ENCODE results near the gene NTPCR.

The NTPCR gene

DNA sequence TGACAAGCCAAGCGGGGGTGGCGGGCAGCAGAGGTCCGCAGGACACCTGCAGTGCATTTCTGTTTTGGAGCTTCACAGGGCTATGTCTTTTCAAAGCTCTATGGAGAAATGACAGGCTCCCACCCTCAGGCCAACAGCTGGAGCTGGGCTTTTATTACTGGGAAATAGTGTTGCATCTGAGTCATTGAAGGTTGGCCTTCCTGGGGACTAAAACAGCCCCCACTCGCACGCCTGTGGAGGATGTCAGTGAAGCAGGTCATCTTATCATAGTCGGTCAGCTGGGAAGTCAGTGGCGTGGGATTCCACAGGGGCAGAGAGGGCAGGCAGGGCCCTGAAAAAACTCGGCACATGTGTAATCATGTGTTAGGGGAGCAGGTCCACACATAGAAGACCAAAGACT lies 55.3 kb downstream of the NTPCR start:
- no peak for DNase-seq (ENCODE audit: low read depth in 1 of 2, low spot score in 1 of 2)

DNA sequence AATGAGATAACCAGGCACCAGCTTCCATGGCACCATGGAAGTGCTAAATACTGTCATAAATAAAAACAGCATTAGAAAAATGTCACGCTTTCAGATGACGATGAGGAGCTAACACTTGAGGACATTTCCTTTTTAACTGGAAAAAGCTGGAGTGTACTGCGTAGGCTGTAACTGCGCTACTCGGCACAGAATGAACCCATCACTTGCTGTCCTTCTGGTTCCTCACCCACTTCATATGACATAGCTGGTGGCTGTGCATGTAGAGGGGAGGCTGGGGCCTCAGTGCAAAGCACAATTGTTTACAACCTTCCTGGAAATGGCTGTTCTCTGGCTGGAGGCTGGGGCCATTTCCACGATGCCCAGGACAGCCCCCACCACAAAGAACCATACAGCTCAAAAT lies 55.7 kb downstream of the NTPCR start:
- no peak for DNase-seq (ENCODE audit: low read depth in 1 of 2, low spot score in 1 of 2)

DNA sequence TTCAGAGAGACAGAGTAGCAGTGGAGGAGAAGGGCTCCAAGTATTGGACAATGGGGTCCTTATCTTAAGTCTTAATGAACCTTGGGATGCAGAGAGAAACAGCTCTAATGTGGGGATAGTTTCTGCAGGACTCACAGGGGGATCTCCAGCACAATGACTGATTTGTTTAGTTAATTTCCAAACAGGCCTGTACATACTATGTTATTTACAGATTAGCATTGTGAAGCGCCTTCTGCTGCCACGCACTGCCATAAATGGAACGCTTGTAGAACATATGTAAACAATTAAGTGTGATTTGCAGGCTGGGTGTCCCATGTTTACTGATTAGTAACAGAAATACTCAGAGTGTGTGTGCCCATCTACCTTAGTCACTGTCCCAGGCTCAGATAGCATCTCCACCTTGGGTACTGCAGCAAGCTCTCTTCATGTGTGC lies 56.1 kb downstream of the NTPCR start:
- DNase-seq (ENCODE audit: low read depth in 1 of 2, low spot score in 1 of 2), result no peak

DNA sequence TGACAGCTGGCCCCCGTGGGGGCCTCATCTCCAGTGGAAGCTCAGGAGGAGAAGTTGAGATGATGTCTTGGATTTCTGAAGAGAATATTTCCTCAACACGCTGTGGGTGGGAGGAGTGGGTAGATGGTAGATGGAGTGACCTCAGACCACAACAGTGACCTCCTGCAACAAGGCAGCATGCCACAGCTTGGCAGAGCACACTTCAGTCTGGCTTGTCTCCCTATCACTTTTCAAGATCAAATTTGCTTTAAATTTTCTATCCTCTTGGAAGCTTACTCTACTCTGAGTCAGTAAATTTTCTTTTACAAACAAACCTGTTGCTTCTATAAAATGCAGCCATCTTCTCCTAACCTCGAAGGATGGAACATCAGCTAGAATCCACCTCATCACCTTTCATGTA lies 59.7 kb downstream of the NTPCR start:
- DNase-seq (ENCODE audit: low read depth in 1 of 2, low spot score in 1 of 2), result no peak

DNA sequence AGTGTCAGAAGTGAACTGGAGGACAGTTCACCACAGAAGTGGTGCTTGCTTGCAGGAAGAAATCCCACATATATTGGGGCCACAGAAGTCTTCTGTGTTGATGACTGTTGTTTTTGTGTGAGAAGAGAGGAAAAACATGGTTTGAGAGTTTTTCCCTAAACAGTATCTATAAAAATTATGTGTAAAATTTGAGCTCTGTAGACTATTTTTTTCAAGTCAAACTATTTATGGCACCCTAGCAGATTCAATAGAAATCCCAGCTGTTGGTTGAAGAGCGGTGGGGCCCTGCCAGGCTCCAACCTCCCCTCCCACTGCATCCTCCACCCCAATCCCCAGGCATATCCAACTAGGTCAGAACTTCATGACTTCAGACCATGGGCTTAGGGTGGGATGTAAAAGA lies 61.6 kb downstream of the NTPCR start:
- DNase-seq (ENCODE audit: low read depth in 1 of 2, low spot score in 1 of 2), result no peak

DNA sequence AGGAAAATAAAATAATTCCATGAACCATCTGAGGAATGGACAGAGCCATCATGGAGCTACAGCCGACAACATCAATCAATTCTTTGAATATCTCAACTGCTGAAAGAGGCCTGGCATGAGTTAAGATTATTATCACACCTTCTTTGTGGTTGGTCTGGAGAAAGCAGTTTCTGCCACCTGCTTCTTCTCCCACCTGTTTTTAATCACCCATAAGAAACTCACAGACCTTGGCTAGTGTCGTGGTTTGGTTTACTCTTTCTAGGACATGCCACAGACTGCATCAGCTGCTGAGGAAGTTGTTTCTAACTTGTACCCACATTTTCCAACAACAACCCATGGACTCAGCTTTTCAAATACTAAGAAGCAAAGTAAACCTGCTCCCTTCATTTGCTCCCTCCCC lies 65.6 kb downstream of the NTPCR start:
- DNase-seq (ENCODE audit: low read depth in 1 of 2, low spot score in 1 of 2), result no peak

DNA sequence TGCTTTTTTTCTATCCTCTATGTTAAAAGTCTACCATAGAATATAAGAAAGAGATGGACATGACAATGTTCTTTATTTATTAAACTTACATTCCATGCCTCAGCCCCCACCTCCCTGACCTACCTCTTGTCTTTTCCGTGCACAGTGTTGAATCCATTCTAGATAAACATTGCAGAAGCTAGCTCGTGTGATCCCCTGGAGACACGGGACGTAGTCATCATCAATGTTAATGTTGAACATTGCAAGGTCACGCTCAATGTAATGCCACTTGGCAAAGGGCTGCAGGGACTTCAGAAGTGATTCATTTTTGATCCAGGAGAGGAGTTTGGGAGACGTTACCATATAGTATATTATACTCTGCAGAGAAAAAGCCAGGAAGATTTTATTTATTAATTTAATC lies 66.4 kb downstream of the NTPCR start:
- no peak for DNase-seq (ENCODE audit: low read depth in 1 of 2, low spot score in 1 of 2)

DNA sequence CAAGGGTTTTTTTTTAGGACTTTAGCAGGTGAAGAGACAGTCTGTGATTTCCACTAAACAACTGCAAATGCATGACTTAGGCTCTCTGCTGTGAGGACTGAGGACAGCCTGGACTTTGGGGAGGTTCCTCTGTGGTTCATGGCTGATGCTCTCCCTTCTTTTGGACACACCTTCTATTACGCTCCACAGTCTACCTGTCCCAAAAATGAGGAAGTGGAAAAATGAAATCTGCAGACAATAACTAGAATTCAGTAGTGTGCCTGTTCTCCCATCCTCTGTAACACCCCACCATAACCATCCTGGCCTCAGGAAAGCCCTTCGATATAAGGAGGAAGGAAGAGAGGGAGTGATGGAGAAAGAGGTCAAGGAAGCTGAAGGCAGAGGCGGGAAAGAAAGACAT lies 68.7 kb downstream of the NTPCR start:
- no peak for DNase-seq (ENCODE audit: low read depth in 1 of 2, low spot score in 1 of 2)

DNA sequence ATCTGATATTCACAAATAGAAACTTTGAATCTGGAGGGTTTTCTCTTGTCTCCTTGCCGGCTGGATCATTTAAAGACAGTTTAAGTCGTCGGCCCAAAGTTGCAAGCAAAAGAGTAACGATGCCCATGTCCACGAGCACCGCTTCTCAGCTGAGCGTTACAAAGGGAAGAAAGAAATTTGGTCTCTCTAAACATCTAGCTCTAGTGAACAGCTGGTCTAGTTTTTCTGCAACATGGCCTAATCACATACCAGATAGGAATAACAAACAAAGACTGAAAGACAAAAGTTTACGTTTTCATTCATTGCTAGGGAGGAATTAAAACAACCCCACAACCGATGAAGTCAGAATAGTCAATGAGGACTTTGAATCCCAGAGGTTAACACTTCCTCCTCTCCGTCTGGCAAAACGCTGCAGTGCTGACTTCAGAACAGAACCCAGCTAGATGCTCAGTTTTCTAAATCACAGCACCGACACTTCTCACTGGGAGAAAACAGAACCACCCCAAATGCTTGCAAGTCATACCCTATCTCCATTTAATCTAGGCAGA lies 69.4 kb downstream of the NTPCR start:
- no peak for DNase-seq (ENCODE audit: low read depth in 1 of 2, low spot score in 1 of 2)

DNA sequence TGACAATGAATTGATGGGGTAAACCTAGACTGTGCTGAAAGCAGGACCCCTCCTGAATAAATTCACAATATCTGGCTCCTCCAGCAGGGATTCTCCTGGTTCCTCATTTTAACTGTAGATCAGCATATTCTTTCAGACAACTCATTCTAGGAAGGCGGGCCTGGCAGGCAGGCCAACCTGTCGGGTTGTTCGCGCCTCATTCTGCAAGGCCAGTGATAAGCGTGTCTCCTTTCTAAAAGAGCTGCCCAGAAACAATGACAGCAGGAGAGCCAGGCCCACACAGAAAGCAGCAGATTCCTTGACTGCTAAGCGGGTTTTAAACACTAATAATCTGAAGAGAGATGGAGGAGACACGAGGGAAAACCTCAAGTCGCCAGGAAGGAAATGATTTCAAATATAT lies 70.0 kb downstream of the NTPCR start:
- DNase-seq (ENCODE audit: low read depth in 1 of 2, low spot score in 1 of 2), result no peak

DNA sequence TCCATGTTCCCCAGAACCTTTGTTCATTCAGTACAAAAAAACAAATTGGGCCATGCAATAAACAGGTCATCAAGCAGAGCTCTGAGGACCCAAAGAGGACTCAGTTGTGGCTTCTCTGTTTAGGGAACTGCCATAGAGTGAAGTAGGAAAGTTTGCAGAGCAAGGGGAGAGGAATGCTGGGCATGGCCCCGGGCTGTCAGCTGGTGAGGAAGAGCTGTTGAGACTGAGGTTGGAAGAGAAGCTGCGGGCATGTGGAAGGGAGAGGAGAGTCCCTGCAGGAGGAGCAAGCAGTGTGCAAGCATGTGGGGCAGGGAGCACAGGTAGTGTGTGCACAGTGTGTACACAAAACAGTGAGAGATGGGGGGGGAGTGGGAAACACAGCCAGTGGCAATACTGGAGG lies 71.8 kb downstream of the NTPCR start:
- DNase-seq (ENCODE audit: low read depth in 1 of 2, low spot score in 1 of 2), result no peak

DNA sequence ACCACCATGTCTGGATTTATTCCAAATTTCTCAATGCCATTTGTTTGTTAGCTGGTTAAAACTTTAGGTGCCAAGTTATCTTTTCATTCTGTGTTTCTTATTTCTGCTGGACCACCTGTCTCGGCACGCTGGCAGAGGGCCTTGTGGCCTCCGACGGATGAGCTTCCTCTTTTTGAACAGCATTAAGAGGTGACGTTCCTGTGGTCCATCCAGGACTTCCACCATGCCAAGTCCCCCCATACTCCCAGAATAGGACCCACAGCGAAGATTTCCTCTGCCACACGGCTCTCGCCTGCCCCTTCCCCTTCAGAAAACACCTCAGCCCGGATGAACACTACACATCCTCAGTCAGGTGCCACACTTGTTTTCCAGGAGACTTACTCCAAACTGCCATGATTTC lies 73.8 kb downstream of the NTPCR start:
- DNase-seq (ENCODE audit: low read depth in 1 of 2, low spot score in 1 of 2), result no peak

DNA sequence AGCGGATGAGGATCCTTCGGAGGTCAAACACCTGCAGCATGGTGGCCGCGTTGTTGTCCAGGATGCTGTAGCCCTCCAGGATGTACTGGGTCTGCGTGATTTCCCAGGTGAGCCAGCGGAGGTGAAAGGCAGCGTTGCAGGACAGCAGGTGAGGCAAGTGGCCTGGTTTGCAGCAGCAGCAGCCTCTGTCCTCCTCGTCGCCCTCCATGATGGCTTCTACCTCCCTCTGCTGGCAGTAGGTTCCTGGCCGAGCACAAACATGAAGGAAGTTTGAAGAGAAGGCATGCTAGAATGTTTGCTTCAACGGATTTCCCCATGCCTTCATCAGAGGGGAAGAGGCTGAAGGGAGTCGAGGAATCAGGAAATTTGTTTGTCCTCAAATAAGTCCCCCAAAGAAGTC lies 74.7 kb downstream of the NTPCR start:
- DNase-seq (ENCODE audit: low read depth in 1 of 2, low spot score in 1 of 2), result no peak

DNA sequence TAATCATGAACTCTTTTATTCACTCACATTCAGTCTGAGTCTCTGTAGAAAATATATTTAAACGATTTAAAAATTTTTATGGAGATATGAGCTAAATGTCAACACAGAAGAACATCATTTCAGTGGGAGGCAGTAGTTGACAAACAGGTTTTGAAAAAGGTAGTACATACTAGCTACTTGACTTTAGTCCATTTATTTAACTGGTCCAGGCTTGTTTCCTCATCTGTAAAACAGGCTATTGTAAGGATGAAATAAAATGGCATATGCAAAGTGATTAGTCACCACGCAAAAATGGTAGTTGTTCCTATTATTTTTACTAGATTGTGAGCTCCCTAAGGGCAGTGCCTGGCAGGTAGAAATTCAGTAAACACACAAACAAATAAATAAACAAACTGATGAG lies 75.2 kb downstream of the NTPCR start:
- DNase-seq (ENCODE audit: low read depth in 1 of 2, low spot score in 1 of 2), result no peak

DNA sequence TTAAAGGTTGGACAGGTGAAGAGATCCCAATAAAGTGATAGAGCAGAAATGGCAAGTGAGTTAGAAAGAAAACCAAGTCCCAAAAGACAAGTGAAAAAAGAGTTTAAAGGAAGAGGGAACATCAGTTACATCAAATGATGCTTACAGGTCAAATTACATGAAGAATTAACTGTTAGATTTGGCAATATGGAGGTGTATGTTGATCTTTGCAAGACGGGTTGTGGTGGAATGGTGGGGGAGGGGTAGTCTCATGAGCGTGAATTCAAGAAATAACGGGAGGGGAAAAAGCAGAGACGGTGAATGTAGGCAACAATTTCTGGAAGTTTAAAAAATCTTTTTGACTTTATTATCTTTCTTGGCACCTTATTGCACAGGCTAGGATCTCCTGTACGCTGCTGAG lies 76.6 kb downstream of the NTPCR start:
- DNase-seq (ENCODE audit: low read depth in 1 of 2, low spot score in 1 of 2), result no peak

DNA sequence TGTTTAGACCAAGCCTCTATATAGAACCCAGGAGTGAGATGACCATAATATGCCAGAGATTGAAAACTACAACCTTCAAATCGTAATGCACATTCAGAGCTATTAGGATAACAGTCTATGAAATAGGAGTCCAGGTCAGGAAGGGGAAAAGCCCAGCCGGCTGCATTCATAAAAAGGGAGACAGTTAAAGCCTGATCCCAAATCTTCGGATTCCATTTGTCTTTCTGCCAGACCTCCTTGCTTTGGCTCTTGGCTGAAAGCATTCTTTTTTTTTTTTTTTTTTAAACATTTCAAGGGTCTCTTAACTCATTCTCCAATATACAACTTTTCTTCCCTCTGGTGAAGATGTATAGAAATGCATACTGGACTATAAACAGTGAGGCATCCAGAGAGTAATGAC lies 81.1 kb downstream of the NTPCR start:
- no peak for DNase-seq (ENCODE audit: low read depth in 1 of 2, low spot score in 1 of 2)

DNA sequence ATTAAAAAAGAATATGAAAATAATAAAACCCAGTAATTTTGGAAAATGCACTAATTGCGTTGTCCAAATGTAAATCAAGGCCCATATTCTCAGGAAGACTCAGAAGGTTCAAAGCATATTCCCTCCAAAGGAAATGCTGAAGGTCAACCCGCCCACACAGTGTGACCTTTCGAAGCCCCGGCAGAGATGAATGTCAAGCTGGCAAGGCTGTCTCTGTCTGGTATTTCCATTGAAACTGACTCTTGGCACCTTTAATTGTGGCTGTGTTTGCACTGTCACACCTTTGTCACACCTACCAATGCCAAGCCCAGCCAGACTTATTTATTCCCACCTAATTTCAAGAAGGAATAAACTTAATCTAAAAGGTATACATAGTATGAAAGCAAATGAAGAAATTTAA lies 82.5 kb downstream of the NTPCR start:
- DNase-seq (ENCODE audit: low read depth in 1 of 2, low spot score in 1 of 2), result no peak

DNA sequence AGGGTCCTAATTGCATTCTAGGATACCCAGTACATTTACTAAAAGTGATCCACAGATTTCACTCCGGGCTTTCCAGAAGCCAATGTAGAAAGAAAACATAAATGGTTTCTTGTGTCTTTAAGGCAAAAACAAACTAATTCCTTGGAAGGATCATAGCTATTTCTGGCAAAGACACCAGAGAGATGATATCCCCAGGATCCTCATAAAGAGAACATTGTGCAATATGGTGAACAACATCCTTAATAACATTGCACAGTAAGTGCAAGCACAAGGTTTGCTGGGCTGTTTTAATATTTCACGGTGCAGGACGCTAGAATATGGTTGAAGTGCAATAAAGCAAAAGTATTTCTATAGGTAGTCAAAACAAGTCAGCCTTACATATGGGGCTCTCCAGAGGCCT lies 83.0 kb downstream of the NTPCR start:
- no peak for DNase-seq (ENCODE audit: low read depth in 1 of 2, low spot score in 1 of 2)
